Heart left ventricle (tissue), 16 donors: ENCODE data around the gene SORCS2. TPM values are rescaled to one million over a fixed set of nuclear protein-coding genes. Genes with fewer than 3 reads are reported as not detected.
A peak's percentile ranks its signal among the peaks of the same experiment; 100 is the strongest.

Source experiments
- ATAC-seq, 4 donors: fragments of 200-7000 bp; cut with Tn5 transposase; one replicate each; pipeline ENCODE4 v1.9.1; 2020 to 2022; ENCODE audit warnings: moderate library complexity in 4 of 4, mild to moderate bottlenecking in 3 of 4, moderate number of reproducible peaks in 1 of 4
- DNase-seq, 5 donors: peaks; one replicate each; pipeline ENCODE4 v3.0.0-alpha.2; 2020
- H3K27ac ChIP-seq, 12 donors: fragments of 200-600 bp; sonication (generic) in 4 of 12; one replicate each; pipeline versions ENCODE4 v1.5.0 to v1.8.0; 2016 to 2022; ENCODE audit warnings: mild to moderate bottlenecking in 2 of 12
- H3K27me3 ChIP-seq, 9 donors: fragments of 200-600 bp; sonication (generic) in 2 of 9; one replicate each; pipeline versions ENCODE4 v1.5.1 to v1.8.0; 2016 to 2022; ENCODE audit warnings: mild to moderate bottlenecking in 3 of 9
- H3K36me3 ChIP-seq, 9 donors: fragments of 200-600 bp; sonication (generic) in 2 of 9; one replicate each; pipeline versions ENCODE4 v1.5.0 to v1.8.0; 2018 to 2022; ENCODE audit warnings: mild to moderate bottlenecking in 2 of 9
- H3K4me1 ChIP-seq, 12 donors: fragments of 200-600 bp; sonication (generic) in 4 of 12; one replicate each; pipeline versions ENCODE4 v1.5.0 to v1.8.0; 2016 to 2022; ENCODE audit warnings: mild to moderate bottlenecking in 3 of 12
- H3K4me3 ChIP-seq, 12 donors: fragments of 200-600 bp; sonication (generic) in 4 of 12; one replicate each; pipeline versions ENCODE4 v1.5.0 to v1.8.0; 2017 to 2022; ENCODE audit warnings: mild to moderate bottlenecking in 9 of 12, moderate library complexity in 4 of 12
- H3K9me3 ChIP-seq, 12 donors: fragments of 200-600 bp; sonication (generic) in 4 of 12; one replicate each; pipeline versions ENCODE4 v1.5.0 to v1.8.0; 2016 to 2022; ENCODE audit warnings: mild to moderate bottlenecking in 1 of 12
- CTCF ChIP-seq, 12 donors: fragments of 200-600 bp; sonication (generic) in 4 of 12; IDR thresholded peaks; one replicate each; pipeline versions ENCODE4 v1.5.0 to v1.8.0; 2018 to 2022; ENCODE audit warnings: antibody characterized with exemption in 12 of 12, mild to moderate bottlenecking in 5 of 12
- POLR2A ChIP-seq, 2 donors: fragments of 450-650 bp; IDR thresholded peaks; one replicate each; pipeline ENCODE4 v1.6.1; 2017; ENCODE audit warnings: antibody characterized with exemption in 2 of 2, mild to moderate bottlenecking in 2 of 2, moderate library complexity in 2 of 2
- WGBS, 4 donors: extraction: QIAGEN DNeasy Blood & Tissue Kit in 2 of 4; methylation state at CpG; one replicate each; pipeline versions ENCODE4 v1.1.5 to v1.1.7; 2013 to 2018; 5-methylcytosine and 5-hydroxymethylcytosine counted together
- intact Hi-C, 10 donors: fragments of 100-400 bp; cut with DNase I; formaldehyde crosslinking; loops; one replicate each; pipeline versions ENCODE4 v1.11.1 to v1.14.2; 2022
- polyA plus RNA-seq, 2 donors: library from polyadenylated mRNA; stranded (reverse); fragments of 200-250 nt; gene quantifications; one replicate each; pipeline ENCODE4 v1.2.3, GENCODE V29; 2013
- total RNA-seq, 9 donors: library from RNA; depleted of rRNA in 2 of 9; stranded (reverse); fragments of >200 nt in 2 of 9; fragmentation: NEBNext Ultra II Directional in 3 of 9; extraction: Animal tissue kit (Norgen Biotek cat#: 25700) in 3 of 9; gene quantifications; one replicate each; pipeline versions ENCODE4 v1.1.0 to v1.2.4, GENCODE V29; 2016 to 2023
- donor health status: ischemic (EF 13 %, LVEDD 7.1; RV severe dilation, severe dysfunction).
- donor health status: healthy with polysubstance abuse.
- donor health status: DM: no; HTN: yes; CAD: no.
- donor health status: DM: no; HTN: no; CAD: no.
- donor health status: ischemic (EF 25% LVEDD 6.9; RV normal size, moderate dysfunction).
- donor health status: ischemic (EF 25% LVEDD 5.7; RV mildly dilated, moderate dysfunction).
- donor health status: healthy.
- donor health status: DM: yes; HTN: yes; CAD: no.
- donor health status: ischemic (EF 35%, LVEDD 5.7; RV mildly dilated, moderate dysfunction).
- donor health status: nonischemic (EF 11% LVEDD 7.7; RV severe dilation, severe dysfunction).
- donor health status: DM: yes; HTN: yes; CAD: no.
- donor health status: PGD.
- donor health status: ischemic (EF 29% LVEDD 5.4; RV normal size, mild dysfunction).
- donor health status: nonischemic (EF 23%, LVEDD 6.1; RV moderate dilation, normal function).

SORCS2 gene
- total and polyA plus RNA-seq, 11 donors: 0.28 to 5.5 (median 2.4) TPM

- no peak for DNase-seq
- intact Hi-C loops: loop anchor here in 8 of 10 donors (5.0 to 10.0 kb wide), 5 partner anchors 136 to 269 kb away; partner anchors contain the start of gene SORCS2 (in 2 of the 8)
- no peak for TF ChIP-seq POLR2A (IDR thresholded peaks at IDR 0.05)
- no peak for TF ChIP-seq CTCF (IDR thresholded peaks at IDR 0.05)
Observed at GRCh38 chr4:7461230-7461629, 268.9 kb downstream of the SORCS2 start.

GRCh38 chr4:7462509-7462971 is 270.2 kb downstream of the SORCS2 start:
- intact Hi-C loops: loop anchor here in 9 of 10 donors (2.0 to 10.0 kb wide), 6 partner anchors 138 to 270 kb away; partner anchors contain the start of gene SORCS2 (in 2 of the 9)
- WGBS, 4 donors: 26 to 34% (median 33%) methylated on average over 11 of the region's 11 CpGs
- H3K36me3 ChIP-seq: no peaks in the 10 kb centered on the region
- peaks cover 0 to 15% (median 0%) of the 10 kb centered on the region in 12 donors for H3K9me3 ChIP-seq
- DNase-seq (peak in 3 of 5 donors; percentile 31 to 62 (median 45)), ATAC-seq (peak; percentile 47 to 80 (median 69))
- TF ChIP-seq POLR2A (IDR thresholded peaks at IDR 0.05) (no peak), CTCF (IDR thresholded peaks at IDR 0.05) (peak in 10 of 12 donors; percentile 7 to 58 (median 42))
- H3K4me1 ChIP-seq: peaks cover 0 to 11% (median 0%) of the 10 kb centered on the region in 12 donors
- peak overlapping the region in 1 of 12 donors; percentile 8 for H3K27ac ChIP-seq
- H3K27me3 ChIP-seq: peaks cover 0 to 12% (median 0%) of the 10 kb centered on the region in 9 donors
- no peak overlapping the region for H3K4me3 ChIP-seq

More at GRCh38 chr4:7461230-7461629, 268.9 kb downstream of the SORCS2 start:
- Histone ChIP-seq H3K27ac (no peak overlapping the region), H3K27me3 (peaks cover 0 to 12% (median 0%) of the 10 kb centered on the region in 9 donors), H3K9me3 (peaks cover 0 to 10% (median 0%) of the 10 kb centered on the region in 12 donors), H3K36me3 (no peaks in the 10 kb centered on the region), H3K4me3 (no peak overlapping the region), H3K4me1 (peaks cover 0 to 11% (median 0%) of the 10 kb centered on the region in 12 donors)
- no peak for ATAC-seq
- 61 to 70% (median 69%) methylated on average over 17 of the region's 17 CpGs for WGBS, 4 donors

- H3K4me3 ChIP-seq: no peak overlapping the region
- no peak for TF ChIP-seq POLR2A (IDR thresholded peaks at IDR 0.05)
- TF ChIP-seq CTCF (IDR thresholded peaks at IDR 0.05): no peak
- intact Hi-C loops: loop anchor here in 9 of 10 donors (2.0 to 10.0 kb wide), 6 partner anchors 139 to 271 kb away; partner anchors contain the start of gene SORCS2 (in 2 of the 9)
- peaks cover 0 to 11% (median 0%) of the 10 kb centered on the region in 12 donors for H3K4me1 ChIP-seq
- no peak overlapping the region for H3K27ac ChIP-seq
- no peak for DNase-seq
- WGBS, 4 donors: 58 to 78% (median 69%) methylated on average over 20 of the region's 20 CpGs
- ATAC-seq: no peak
- no peaks in the 10 kb centered on the region for H3K36me3 ChIP-seq
- H3K9me3 ChIP-seq: peaks cover 0 to 15% (median 0%) of the 10 kb centered on the region in 12 donors
- H3K27me3 ChIP-seq: peaks cover 0 to 12% (median 0%) of the 10 kb centered on the region in 9 donors
Observed at GRCh38 chr4:7463566-7464258, 271.4 kb downstream of the SORCS2 start.

- no peak for TF ChIP-seq CTCF (IDR thresholded peaks at IDR 0.05)
- Histone ChIP-seq H3K27ac (no peak overlapping the region), H3K36me3 (no peaks in the 10 kb centered on the region), H3K9me3 (peaks cover 0 to 15% (median 0%) of the 10 kb centered on the region in 12 donors), H3K4me1 (peaks cover 0 to 11% (median 0%) of the 10 kb centered on the region in 12 donors), H3K4me3 (no peak overlapping the region), H3K27me3 (peaks cover 0 to 12% (median 0%) of the 10 kb centered on the region in 9 donors)
- ATAC-seq (no peak), DNase-seq (no peak)
- WGBS, 4 donors: 81 to 85% (median 82%) methylated on average over 5 of the region's 5 CpGs
- intact Hi-C loops: loop anchor here in 8 of 10 donors (5.0 to 10.0 kb wide), 5 partner anchors 139 to 272 kb away; partner anchors contain the start of gene SORCS2 (in 2 of the 8)
Observed at GRCh38 chr4:7464259-7464655, 271.9 kb downstream of the SORCS2 start.
